Caco-2 (cell line): Measurements from ENCODE around the gene RANBP17. TPM values are rescaled to one million over a fixed set of nuclear protein-coding genes. Genes with fewer than 3 reads are reported as not detected.

Source experiments
- BruUV-seq: library from RNA; stranded (reverse); fragments of 400-500 nt; replicated peaks from 2 replicates; lab custom pipeline; 2021; lab: Mats Ljungman, UMichigan
- CTCF ChIA-PET: fragments of 300-600 bp; sonication (Branson Sonifier 250); formaldehyde crosslinking; loops from one replicate; lab custom pipeline; 2022; ENCODE audit warnings: antibody characterized with exemption; lab: Charles Lee
- POLR2A ChIA-PET: fragments of 300-600 bp; sonication (Branson Sonifier 250); formaldehyde crosslinking; loops from one replicate; lab custom pipeline; 2022; ENCODE audit warnings: antibody characterized with exemption; lab: Charles Lee
- DNase-seq, 2 experiments: peaks; one replicate each; pipeline versions ENCODE4 v3.0.0 to v3.0.0-alpha.2; 2020 to 2022
- H3K27me3 ChIP-seq: replicated peaks from 2 replicates; pipeline ENCODE4 v1.6.0; 2011; ENCODE audit warnings: low read length; ENCODE audit not compliant: control insufficient read depth, insufficient read depth
- H3K36me3 ChIP-seq: 2 replicates; pipeline ENCODE4 v1.5.1; 2011; ENCODE audit warnings: low read length; ENCODE audit not compliant: control insufficient read depth, insufficient read depth
- H3K4me1 ChIP-seq: fragments of 250-450 bp; sonication (Bioruptor Pico); 2 replicates; pipeline ENCODE4 v1.5.1; 2020; ENCODE audit warnings: mild to moderate bottlenecking
- H3K4me3 ChIP-seq: 2 replicates; pipeline ENCODE4 v1.5.1; 2011; ENCODE audit warnings: low read depth, mild to moderate bottlenecking, control low read depth, low read length
- H3K9me3 ChIP-seq: fragments of 250-450 bp; sonication (Bioruptor Pico); 2 replicates; pipeline ENCODE4 v1.5.1; 2020; ENCODE audit warnings: mild to moderate bottlenecking, moderate library complexity
- H3K27ac Mint-ChIP-seq: one replicate; pipeline ENCODE4 v1.8.0; 2022; ENCODE audit warnings: mixed read lengths; ENCODE audit not compliant: unreplicated experiment
- H3K27me3 Mint-ChIP-seq: one replicate; pipeline ENCODE4 v1.8.0; 2022; ENCODE audit warnings: mixed read lengths; ENCODE audit not compliant: insufficient read depth, unreplicated experiment
- H3K36me3 Mint-ChIP-seq: one replicate; pipeline ENCODE4 v1.8.0; 2022; ENCODE audit warnings: mild to moderate bottlenecking, mixed read lengths; ENCODE audit not compliant: insufficient read depth, unreplicated experiment
- H3K4me1 Mint-ChIP-seq: one replicate; pipeline ENCODE4 v1.8.0; 2022; ENCODE audit warnings: low read depth, mixed read lengths; ENCODE audit not compliant: unreplicated experiment
- H3K4me3 Mint-ChIP-seq: one replicate; pipeline ENCODE4 v1.8.0; 2022; ENCODE audit warnings: mild to moderate bottlenecking, moderate library complexity, mixed read lengths; ENCODE audit not compliant: unreplicated experiment
- H3K9me3 Mint-ChIP-seq: one replicate; pipeline ENCODE4 v1.8.0; 2022; ENCODE audit warnings: mixed read lengths; ENCODE audit not compliant: unreplicated experiment
- intact Hi-C: fragments of 100-400 bp; cut with micrococcal nuclease; formaldehyde crosslinking; loops from one replicate; pipeline ENCODE4 v1.10.0; 2022; ENCODE audit not compliant: unreplicated experiment
- total RNA-seq: library from RNA; stranded (reverse); gene quantifications from 2 replicates; pipeline ENCODE4 v1.2.3, GENCODE V29; 2022
- TF ChIP-seq, protein P1 (sequence below), 2 experiments: fragments of 200-600 bp in 1 of 2; IDR thresholded peaks; 1 replicate in 1 of 2; 2 replicates in 1 of 2; pipeline versions ENCODE4 v1.5.1 to v1.8.0; 2011 to 2022; ENCODE audit warnings: antibody characterized with exemption in 1 of 2, control low read depth in 1 of 2, inconsistent platforms in 1 of 2, low read depth in 1 of 2, low read length in 1 of 2, mild to moderate bottlenecking in 1 of 2, moderate library complexity in 1 of 2; ENCODE audit not compliant: insufficient read depth in 1 of 2, severe bottlenecking in 1 of 2, unreplicated experiment in 1 of 2

RANBP17 gene
- total RNA-seq, 1 experiment from 2014 or later = 28.2 TPM

DNA sequence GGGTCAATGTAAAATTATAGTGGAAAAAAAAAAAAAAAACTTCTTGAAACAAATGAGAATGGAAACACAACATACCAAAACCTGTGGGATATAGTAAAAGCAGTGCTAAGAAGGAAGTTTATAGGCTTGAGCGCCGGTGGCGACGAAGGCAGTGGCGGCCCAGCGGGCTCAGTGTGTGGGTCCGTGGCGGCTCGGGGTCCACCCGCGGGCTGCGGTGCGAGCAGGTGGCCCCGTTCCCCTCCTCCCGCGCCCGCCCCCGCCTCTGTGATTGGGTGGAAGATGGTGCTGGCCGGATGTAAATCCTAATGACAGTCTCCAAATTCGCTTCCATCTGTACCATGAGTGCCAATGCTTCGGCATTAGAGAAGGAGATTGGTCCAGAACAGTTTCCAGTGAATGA is 389.7 kb downstream of the RANBP17 start:
- Histone ChIP-seq H3K4me1 (no peaks in the 10 kb centered on the region), H3K36me3 (no peaks in the 10 kb centered on the region), H3K9me3 (peaks cover 15% of the 10 kb centered on the region; the same call in 1 of the 2 replicates), H3K4me3 (no peak overlapping the region), H3K27me3 (no peaks in the 10 kb centered on the region)
- intact Hi-C loops = no loop called here
- TF ChIP-seq, protein P1, sequence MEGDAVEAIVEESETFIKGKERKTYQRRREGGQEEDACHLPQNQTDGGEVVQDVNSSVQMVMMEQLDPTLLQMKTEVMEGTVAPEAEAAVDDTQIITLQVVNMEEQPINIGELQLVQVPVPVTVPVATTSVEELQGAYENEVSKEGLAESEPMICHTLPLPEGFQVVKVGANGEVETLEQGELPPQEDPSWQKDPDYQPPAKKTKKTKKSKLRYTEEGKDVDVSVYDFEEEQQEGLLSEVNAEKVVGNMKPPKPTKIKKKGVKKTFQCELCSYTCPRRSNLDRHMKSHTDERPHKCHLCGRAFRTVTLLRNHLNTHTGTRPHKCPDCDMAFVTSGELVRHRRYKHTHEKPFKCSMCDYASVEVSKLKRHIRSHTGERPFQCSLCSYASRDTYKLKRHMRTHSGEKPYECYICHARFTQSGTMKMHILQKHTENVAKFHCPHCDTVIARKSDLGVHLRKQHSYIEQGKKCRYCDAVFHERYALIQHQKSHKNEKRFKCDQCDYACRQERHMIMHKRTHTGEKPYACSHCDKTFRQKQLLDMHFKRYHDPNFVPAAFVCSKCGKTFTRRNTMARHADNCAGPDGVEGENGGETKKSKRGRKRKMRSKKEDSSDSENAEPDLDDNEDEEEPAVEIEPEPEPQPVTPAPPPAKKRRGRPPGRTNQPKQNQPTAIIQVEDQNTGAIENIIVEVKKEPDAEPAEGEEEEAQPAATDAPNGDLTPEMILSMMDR (IDR thresholded peaks at IDR 0.05; ENCODE audit: insufficient read depth in 1 of 2, low read depth in 1 of 2, low read length in 1 of 2, severe bottlenecking in 1 of 2, unreplicated experiment in 1 of 2) = no peak
- H3K27ac Mint-ChIP-seq = no peak overlapping the region
- POLR2A ChIA-PET = no interaction called here
- H3K36me3 Mint-ChIP-seq = peaks cover 10% of the 10 kb centered on the region
- H3K4me1 Mint-ChIP-seq = peaks cover 7% of the 10 kb centered on the region
- H3K27me3 Mint-ChIP-seq = no peaks in the 10 kb centered on the region
- no peak overlapping the region for H3K4me3 Mint-ChIP-seq
- no peak for DNase-seq
- peaks cover 33% of the 10 kb centered on the region for H3K9me3 Mint-ChIP-seq
- no TSS peak for BruUV-seq
- CTCF ChIA-PET = no interaction called here

DNA sequence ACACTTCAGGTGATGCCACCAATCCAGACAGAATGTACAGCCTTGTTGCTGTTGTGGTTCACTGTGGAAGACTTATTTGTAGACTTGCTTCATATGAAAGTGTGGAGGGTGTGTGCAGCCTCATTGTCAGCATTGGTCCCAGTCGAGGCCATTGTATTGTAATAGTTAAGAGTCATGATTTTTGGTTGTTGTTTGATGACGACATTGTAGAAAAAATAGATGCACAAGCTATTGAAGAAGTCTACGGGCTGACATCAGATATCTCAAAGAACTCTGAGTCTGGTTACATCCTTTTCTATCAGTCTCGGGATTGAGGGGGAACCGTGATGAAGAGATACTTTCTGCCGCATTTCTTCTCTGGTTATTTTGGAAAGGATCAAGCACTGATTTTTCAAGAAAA is 390.9 kb downstream of the RANBP17 start:
- Mint-ChIP-seq H3K27ac (no peak overlapping the region), H3K9me3 (peaks cover 30% of the 10 kb centered on the region), H3K4me3 (no peak overlapping the region), H3K36me3 (peaks cover 8% of the 10 kb centered on the region), H3K4me1 (peaks cover 7% of the 10 kb centered on the region), H3K27me3 (no peaks in the 10 kb centered on the region)
- ChIA-PET POLR2A (no interaction called here), CTCF (no interaction called here)
- Histone ChIP-seq H3K27me3 (no peaks in the 10 kb centered on the region), H3K4me1 (no peaks in the 10 kb centered on the region), H3K9me3 (peaks cover 15% of the 10 kb centered on the region; the same call in 1 of the 2 replicates), H3K36me3 (no peaks in the 10 kb centered on the region), H3K4me3 (no peak overlapping the region)
- BruUV-seq = no TSS peak
- TF ChIP-seq, protein P1 (IDR thresholded peaks at IDR 0.05; ENCODE audit: insufficient read depth in 1 of 2, low read depth in 1 of 2, low read length in 1 of 2, severe bottlenecking in 1 of 2, unreplicated experiment in 1 of 2) = no peak
- intact Hi-C loops = no loop called here
- no peak for DNase-seq

DNA sequence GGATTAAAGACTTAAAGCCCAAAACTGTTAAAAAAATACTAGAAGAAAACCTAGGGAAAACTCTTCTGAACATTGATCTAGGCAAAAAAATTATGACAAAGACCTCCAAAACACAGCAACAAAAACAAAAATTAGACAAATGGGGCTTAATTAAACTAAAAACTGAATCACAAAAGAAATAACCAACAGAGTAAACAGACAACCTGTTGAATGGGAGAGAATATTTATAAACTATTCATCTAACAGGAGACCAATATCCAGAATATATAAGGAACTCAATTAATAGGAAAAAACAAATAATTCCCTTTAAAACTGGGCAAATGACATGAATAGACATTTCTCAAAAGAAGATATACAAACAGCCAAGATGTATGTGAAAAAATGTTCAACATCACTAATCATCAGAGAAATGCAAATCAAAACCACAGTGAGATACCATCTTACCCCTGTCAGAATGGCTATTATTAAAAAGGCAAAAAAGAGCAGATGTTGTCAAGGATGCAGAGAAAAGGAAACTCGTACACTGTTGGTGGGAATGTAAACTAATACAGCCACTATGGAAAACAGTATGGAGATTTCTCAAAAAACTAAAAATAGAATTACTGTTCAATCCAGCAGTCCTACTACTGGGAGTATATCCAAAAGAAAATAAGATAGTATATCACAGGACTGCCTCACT is 397.1 kb downstream of the RANBP17 start:
- no peaks in the 10 kb centered on the region for H3K27me3 ChIP-seq
- Mint-ChIP-seq H3K27me3 (no peaks in the 10 kb centered on the region), H3K4me1 (no peaks in the 10 kb centered on the region), H3K27ac (no peak overlapping the region), H3K4me3 (no peak overlapping the region), H3K36me3 (no peaks in the 10 kb centered on the region), H3K9me3 (no peaks in the 10 kb centered on the region)
- DNase-seq = no peak
- no TSS peak for BruUV-seq
- no peaks in the 10 kb centered on the region for H3K9me3 ChIP-seq
- no peaks in the 10 kb centered on the region for H3K36me3 ChIP-seq
- POLR2A ChIA-PET = no interaction called here
- TF ChIP-seq, protein P1 (IDR thresholded peaks at IDR 0.05; ENCODE audit: insufficient read depth in 1 of 2, low read depth in 1 of 2, low read length in 1 of 2, severe bottlenecking in 1 of 2, unreplicated experiment in 1 of 2) = no peak
- no peak overlapping the region for H3K4me3 ChIP-seq
- intact Hi-C loops = no loop called here
- CTCF ChIA-PET = no interaction called here
- no peaks in the 10 kb centered on the region for H3K4me1 ChIP-seq
